NT2/D1 (cell line): Measurements from ENCODE around the gene MMP7.

Experiments
- DNase-seq: peaks from one replicate; pipeline ENCODE4 v3.0.0-alpha.2; 2011; ENCODE audit warnings: low read depth, low spot score
- H3K27me3 ChIP-seq: 2 replicates; pipeline ENCODE4 v1.6.0; 2011; ENCODE audit warnings: mild to moderate bottlenecking; ENCODE audit not compliant: insufficient read length, insufficient read depth
- H3K36me3 ChIP-seq: 2 replicates; pipeline ENCODE4 v1.6.1; 2011; ENCODE audit warnings: mild to moderate bottlenecking, low read length, mixed read lengths; ENCODE audit not compliant: insufficient read depth, insufficient read length
- H3K4me1 ChIP-seq: 2 replicates; pipeline ENCODE4 v1.5.1; 2011; ENCODE audit not compliant: insufficient read depth, insufficient read length
- H3K4me3 ChIP-seq: 2 replicates; pipeline ENCODE4 v1.5.1; 2011; ENCODE audit warnings: low read depth; ENCODE audit not compliant: insufficient read length
- H3K9ac ChIP-seq: 2 replicates; pipeline ENCODE4 v1.6.0; 2011; ENCODE audit warnings: low read depth; ENCODE audit not compliant: insufficient read length
- H3K9me3 ChIP-seq: 2 replicates; pipeline ENCODE4 v1.5.1; 2011; ENCODE audit warnings: mild to moderate bottlenecking, low read length; ENCODE audit not compliant: insufficient read depth
- SUZ12 ChIP-seq: IDR thresholded peaks from 2 replicates; pipeline ENCODE4 v1.6.1; 2011; ENCODE audit not compliant: insufficient read length, insufficient read depth; ENCODE audit errors: extremely low read depth
- YY1 ChIP-seq: IDR thresholded peaks from 2 replicates; pipeline ENCODE4 v1.6.1; 2011; ENCODE audit not compliant: insufficient read length, insufficient read depth
- ZNF274 ChIP-seq: IDR thresholded peaks from 2 replicates; pipeline ENCODE4 v1.6.1; 2011; ENCODE audit warnings: mild to moderate bottlenecking, low read depth, low read length

MMP7 gene

DNA sequence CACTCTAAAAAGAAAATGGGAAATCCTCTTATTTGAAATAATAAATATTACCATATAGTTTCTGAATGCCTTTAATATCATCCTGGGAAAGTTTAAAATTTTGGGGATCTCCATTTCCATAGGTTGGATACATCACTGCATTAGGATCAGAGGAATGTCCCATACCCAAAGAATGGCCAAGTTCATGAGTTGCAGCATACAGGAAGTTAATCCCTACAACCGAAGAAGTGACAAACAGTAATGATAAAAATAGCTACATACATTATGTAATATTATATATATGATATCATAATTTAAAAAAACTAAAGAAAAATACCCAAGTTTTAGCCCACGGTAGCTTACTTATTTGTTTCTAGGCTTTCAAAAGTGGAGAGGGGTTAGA is 7.4 kb downstream of the MMP7 start:
- no peaks in the 10 kb centered on the region for H3K27me3 ChIP-seq
- TF ChIP-seq YY1 (no peak), SUZ12 (no peak), ZNF274 (no peak)
- H3K9me3 ChIP-seq = no peaks in the 10 kb centered on the region
- no peak overlapping the region for H3K4me3 ChIP-seq
- H3K4me1 ChIP-seq = no peaks in the 10 kb centered on the region
- no peak for DNase-seq
- H3K9ac ChIP-seq = no peak overlapping the region
- no peaks in the 10 kb centered on the region for H3K36me3 ChIP-seq

DNA sequence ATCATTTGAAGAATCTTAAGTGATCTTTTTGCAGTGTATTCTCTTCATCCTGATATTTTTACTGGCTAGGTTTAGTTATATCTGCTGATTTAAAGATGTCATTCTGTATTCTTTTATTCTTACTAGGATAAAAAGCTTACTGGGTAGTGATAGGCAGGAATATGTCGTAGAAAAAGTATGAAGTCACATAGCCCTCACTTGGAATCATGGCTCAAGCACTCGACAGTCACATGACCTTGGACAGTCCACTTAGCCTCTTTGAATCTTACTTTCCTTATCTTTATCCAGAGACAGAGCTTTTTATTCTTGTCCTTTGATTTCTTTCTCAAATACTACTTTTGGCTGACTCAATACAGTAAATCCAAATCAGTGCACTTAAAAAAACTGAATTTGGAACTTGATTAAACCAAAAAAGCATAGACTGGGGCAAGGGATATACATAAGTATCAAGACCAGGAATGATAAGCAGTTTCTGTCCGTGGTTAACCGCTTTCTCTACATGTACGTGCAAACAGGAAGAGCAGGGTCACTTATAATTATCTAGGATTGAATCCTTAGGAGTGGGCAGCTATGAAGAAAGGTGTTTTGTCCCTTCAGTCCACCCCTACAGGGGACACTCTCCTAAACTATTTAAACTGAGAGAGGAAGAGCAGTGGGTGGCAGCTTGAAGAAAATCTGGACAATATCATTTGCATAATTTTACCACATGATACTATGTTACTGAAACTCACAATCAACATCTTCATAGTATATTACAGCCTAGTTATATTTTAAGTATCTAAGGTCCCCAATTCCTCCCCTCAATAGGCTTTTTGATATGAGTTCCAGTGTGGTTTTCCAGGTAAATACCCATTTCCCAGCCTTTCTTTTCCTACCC is 8.0 kb downstream of the MMP7 start:
- no peak for TF ChIP-seq ZNF274
- DNase-seq = no peak

DNA sequence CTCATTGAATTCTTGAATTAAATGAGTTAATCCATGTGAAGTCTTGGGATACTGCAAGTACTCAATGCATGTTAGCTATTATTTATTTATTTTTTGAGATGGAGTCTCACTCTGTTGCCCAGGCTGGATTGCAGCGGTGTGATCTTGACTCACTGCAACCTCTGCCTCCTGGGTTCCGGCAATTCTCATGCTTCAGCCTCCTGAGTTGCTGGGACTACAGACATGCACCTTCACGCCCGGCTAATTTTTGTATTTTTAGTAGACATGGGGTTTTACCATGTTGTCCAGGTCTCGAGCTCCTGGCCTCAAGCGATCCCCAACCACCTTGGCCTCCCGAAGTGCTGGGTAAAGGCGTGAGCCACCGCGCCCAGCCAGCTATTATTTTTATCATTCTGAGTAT is 9.4 kb downstream of the MMP7 start:
- no peak overlapping the region for H3K4me3 ChIP-seq
- H3K27me3 ChIP-seq = no peaks in the 10 kb centered on the region
- no peak for DNase-seq
- TF ChIP-seq YY1 = no peak
- TF ChIP-seq ZNF274 = no peak
- TF ChIP-seq SUZ12 = no peak
- no peaks in the 10 kb centered on the region for H3K4me1 ChIP-seq
- no peaks in the 10 kb centered on the region for H3K9me3 ChIP-seq
- H3K9ac ChIP-seq = no peak overlapping the region
- H3K36me3 ChIP-seq = no peaks in the 10 kb centered on the region

More for the DNA sequence above, 8.0 kb downstream of the MMP7 start:
- H3K9ac ChIP-seq = no peak overlapping the region
- H3K27me3 ChIP-seq = no peaks in the 10 kb centered on the region
- H3K9me3 ChIP-seq = no peaks in the 10 kb centered on the region
- no peak overlapping the region for H3K4me3 ChIP-seq
- H3K36me3 ChIP-seq = no peaks in the 10 kb centered on the region
- H3K4me1 ChIP-seq = no peaks in the 10 kb centered on the region

- Histone ChIP-seq H3K4me1 (no peaks in the 10 kb centered on the region), H3K4me3 (no peak overlapping the region), H3K36me3 (no peaks in the 10 kb centered on the region), H3K27me3 (no peaks in the 10 kb centered on the region), H3K9ac (no peak overlapping the region), H3K9me3 (no peaks in the 10 kb centered on the region)
- no peak for DNase-seq
- no peak for TF ChIP-seq SUZ12
These were observed 10.0 kb downstream of the MMP7 start for GRCh38 chr11:102520514-102520913.

DNA sequence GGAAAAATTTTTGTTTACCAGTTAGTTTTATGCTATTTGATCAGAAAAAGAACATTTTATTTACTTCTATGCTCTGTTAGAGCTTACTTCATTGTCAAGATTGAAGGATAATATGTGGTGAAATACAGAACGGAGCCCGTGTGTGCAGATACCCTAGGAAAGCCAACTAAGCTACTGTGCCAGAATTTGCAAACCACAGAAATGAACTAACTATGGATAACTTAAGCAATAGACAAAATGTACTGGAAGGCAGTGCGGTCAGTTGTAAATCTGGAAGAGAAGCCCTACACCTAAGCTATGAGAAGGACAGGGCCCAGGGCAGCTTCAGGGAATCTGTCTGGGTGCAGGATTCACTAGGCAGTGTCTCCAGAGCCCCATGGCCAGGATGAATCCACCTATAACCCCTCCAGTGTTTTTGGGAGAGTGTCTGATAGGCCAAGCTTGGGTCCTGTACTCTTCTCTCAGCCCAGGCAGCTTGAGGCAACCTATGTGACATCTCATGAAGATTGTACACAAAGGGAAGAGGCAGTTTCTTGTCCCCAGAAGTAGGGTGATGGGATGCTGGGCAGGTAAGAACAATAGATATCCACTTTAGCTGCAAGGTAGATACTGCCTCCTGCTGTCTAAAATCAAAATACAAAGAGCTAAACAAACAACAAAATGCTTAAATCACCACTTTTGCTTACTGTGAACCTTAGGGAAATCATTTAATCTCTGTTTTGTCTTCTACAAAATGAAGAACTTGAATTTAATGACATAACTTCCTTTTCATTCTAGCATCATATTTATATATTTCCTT is 12.1 kb downstream of the MMP7 start:
- Histone ChIP-seq H3K9ac (no peak overlapping the region), H3K4me1 (no peaks in the 10 kb centered on the region), H3K4me3 (no peak overlapping the region), H3K36me3 (no peaks in the 10 kb centered on the region), H3K27me3 (no peaks in the 10 kb centered on the region), H3K9me3 (no peaks in the 10 kb centered on the region)
- DNase-seq = no peak
- TF ChIP-seq ZNF274 = no peak
- TF ChIP-seq SUZ12 = no peak
- TF ChIP-seq YY1 = no peak

- no peaks in the 10 kb centered on the region for H3K36me3 ChIP-seq
- TF ChIP-seq YY1 (no peak), SUZ12 (no peak), ZNF274 (no peak)
- no peak overlapping the region for H3K4me3 ChIP-seq
These were observed 12.9 kb downstream of the MMP7 start for GRCh38 chr11:102517670-102518069.

GRCh38 chr11:102516179-102516578 is 14.4 kb downstream of the MMP7 start:
- Histone ChIP-seq H3K4me3 (no peak overlapping the region), H3K9me3 (no peaks in the 10 kb centered on the region), H3K27me3 (no peaks in the 10 kb centered on the region)

More at GRCh38 chr11:102517670-102518069, 12.9 kb downstream of the MMP7 start:
- Histone ChIP-seq H3K9me3 (no peaks in the 10 kb centered on the region), H3K27me3 (no peaks in the 10 kb centered on the region), H3K9ac (no peak overlapping the region), H3K4me1 (no peaks in the 10 kb centered on the region)
- no peak for DNase-seq

More at GRCh38 chr11:102516179-102516578, 14.4 kb downstream of the MMP7 start:
- H3K36me3 ChIP-seq = no peaks in the 10 kb centered on the region
- no peaks in the 10 kb centered on the region for H3K4me1 ChIP-seq
- TF ChIP-seq YY1 (no peak), ZNF274 (no peak), SUZ12 (no peak)
- DNase-seq = no peak
- no peak overlapping the region for H3K9ac ChIP-seq
